GM18507 (cell line): ENCODE data around the gene PSG1.
"Not testable (repeated sequence)": the region's sequence is repeated elsewhere in the genome, so short reads cannot be mapped to it uniquely, and the experiment has no call there.

ENCODE experiments used
- DNase-seq: peaks from one replicate; pipeline ENCODE4 v3.0.0; 2011; ENCODE audit warnings: low read depth; ENCODE audit not compliant: insufficient read length; ENCODE audit errors: extremely low spot score
- FAIRE-seq: peaks from 2 replicates; lab custom pipeline; 2011; peaks lifted over from hg19 to GRCh38; lab: Jason Lieb, UNC

Gene PSG1

GRCh38 chr19:42832746-42833442 lies 46.6 kb downstream of the PSG1 start:
- not testable (repeated sequence) for FAIRE-seq, DNase-seq

GRCh38 chr19:42832023-42832680 lies 47.4 kb downstream of the PSG1 start:
- DNase-seq, FAIRE-seq: not testable (repeated sequence)

GRCh38 chr19:42831221-42832019 lies 48.1 kb downstream of the PSG1 start:
- no peak for FAIRE-seq

GRCh38 chr19:42821306-42821977 lies 58.1 kb downstream of the PSG1 start:
- not testable (repeated sequence) for DNase-seq, FAIRE-seq

More at GRCh38 chr19:42831221-42832019, 48.1 kb downstream of the PSG1 start:
- DNase-seq, result no peak

- FAIRE-seq, DNase-seq: not testable (repeated sequence)
Observed at GRCh38 chr19:42819960-42820650, 59.4 kb downstream of the PSG1 start.

- FAIRE-seq, result no peak
- DNase-seq, result no peak
Observed at GRCh38 chr19:42816894-42817293, 62.6 kb downstream of the PSG1 start.
